Measurements from ENCODE around the gene FBRS.
"Not testable (repeated sequence)": the region's sequence is repeated elsewhere in the genome, so short reads cannot be mapped to it uniquely, and the experiment has no call there.

The FBRS gene

GRCh38 chr16:30657866-30658730, at the start of gene FBRS:
Gene FBRS (plus strand): TSS chr16:30658431. CDS start chr16:30659519, 1,088 bp downstream.
- peak; percentile 100 for DNase-seq

- peak; percentile 48 for DNase-seq
Observed at GRCh38 chr16:30609002-30609925, 49.0 kb upstream of the FBRS start.

- peak; percentile 98 for DNase-seq
Observed at GRCh38 chr16:30609926-30610839, 48.0 kb upstream of the FBRS start, which contains the start of gene ZNF689. Gene ZNF689 (minus strand): TSS chr16:30610389. CDS start chr16:30610041, 348 bp downstream.

- DNase-seq = peak; percentile 76
Observed at GRCh38 chr16:30615358-30616091, 42.7 kb upstream of the FBRS start.

- no peak for DNase-seq
Observed at GRCh38 chr16:30619202-30619601, 39.0 kb upstream of the FBRS start.

GRCh38 chr16:30619638-30620037, 38.6 kb upstream of the FBRS start:
- no peak for DNase-seq

GRCh38 chr16:30620169-30620568, 38.1 kb upstream of the FBRS start:
- DNase-seq = no peak

- no peak for DNase-seq
Observed at GRCh38 chr16:30621765-30622164, 36.5 kb upstream of the FBRS start.

GRCh38 chr16:30622455-30623032, 35.7 kb upstream of the FBRS start:
- DNase-seq = no peak

GRCh38 chr16:30623536-30624283, 34.5 kb upstream of the FBRS start:
- no peak for DNase-seq

GRCh38 chr16:30626236-30626635, 32.0 kb upstream of the FBRS start:
- DNase-seq = no peak

- DNase-seq = peak; percentile 89
Observed at GRCh38 chr16:30628628-30629540, 29.3 kb upstream of the FBRS start.

- not testable (repeated sequence) for DNase-seq
Observed at GRCh38 chr16:30632454-30632853, 25.8 kb upstream of the FBRS start.

GRCh38 chr16:30633526-30633925, 24.7 kb upstream of the FBRS start:
- DNase-seq = no peak

- no peak for DNase-seq
Observed at GRCh38 chr16:30636599-30636998, 21.6 kb upstream of the FBRS start.

GRCh38 chr16:30637139-30637538, 21.1 kb upstream of the FBRS start:
- not testable (repeated sequence) for DNase-seq

- DNase-seq = peak; percentile 66
Observed at GRCh38 chr16:30637944-30638343, 20.3 kb upstream of the FBRS start.

- no peak for DNase-seq
Observed at GRCh38 chr16:30641378-30641982, 16.8 kb upstream of the FBRS start.

GRCh38 chr16:30644334-30644830, 13.8 kb upstream of the FBRS start:
- DNase-seq = no peak
